Measurements from ENCODE around the gene STMND1. TPM values are rescaled to one million over a fixed set of nuclear protein-coding genes. Genes with fewer than 3 reads are reported as not detected.

The STMND1 gene
- total and polyA plus RNA-seq, 2 experiments from 2014 or later, result not detected

- Histone ChIP-seq H3K36me3 (no peaks in the 10 kb centered on the region), H3K4me1 (ENCODE audit: low read depth) (peaks cover 2% of the 10 kb centered on the region), H3K9me3 (ENCODE audit: low read depth) (no peaks in the 10 kb centered on the region), H3K4me3 (no peak overlapping the region), H3K27ac (no peak overlapping the region), H3K27me3 (no peaks in the 10 kb centered on the region)
- peak; percentile 51 for TF ChIP-seq CTCF (IDR thresholded peaks at IDR 0.05; ENCODE audit: low read depth, low read length)
- peak in 1 of 2 donors; percentile 29 for DNase-seq (ENCODE audit: low read depth in 1 of 2, low spot score in 1 of 2)
These were observed 10.7 kb upstream of the STMND1 start for GRCh38 chr6:17091122-17091521.

GRCh38 chr6:17093686-17094085 is 8.2 kb upstream of the STMND1 start:
- H3K4me1 ChIP-seq (ENCODE audit: low read depth), result peaks cover 9% of the 10 kb centered on the region
- no peaks in the 10 kb centered on the region for H3K27me3 ChIP-seq
- no peak for TF ChIP-seq CTCF (IDR thresholded peaks at IDR 0.05; ENCODE audit: low read depth, low read length)
- no peak overlapping the region for H3K4me3 ChIP-seq
- no peak overlapping the region for H3K27ac ChIP-seq
- peak in 1 of 2 donors; percentile 27 for DNase-seq (ENCODE audit: low read depth in 1 of 2, low spot score in 1 of 2)
- H3K9me3 ChIP-seq (ENCODE audit: low read depth), result no peaks in the 10 kb centered on the region
- no peaks in the 10 kb centered on the region for H3K36me3 ChIP-seq

- DNase-seq (ENCODE audit: low read depth in 1 of 2, low spot score in 1 of 2), result peak in 1 of 2 donors; percentile 50
- Histone ChIP-seq H3K27ac (no peak overlapping the region), H3K36me3 (no peaks in the 10 kb centered on the region), H3K9me3 (ENCODE audit: low read depth) (no peaks in the 10 kb centered on the region), H3K4me1 (ENCODE audit: low read depth) (peaks cover 9% of the 10 kb centered on the region), H3K4me3 (no peak overlapping the region), H3K27me3 (peaks cover 12% of the 10 kb centered on the region)
- TF ChIP-seq CTCF (IDR thresholded peaks at IDR 0.05; ENCODE audit: low read depth, low read length), result no peak
These were observed 5.8 kb upstream of the STMND1 start for GRCh38 chr6:17096096-17096495.

- Histone ChIP-seq H3K4me3 (no peak overlapping the region), H3K36me3 (no peaks in the 10 kb centered on the region), H3K27me3 (peaks cover 17% of the 10 kb centered on the region), H3K9me3 (ENCODE audit: low read depth) (no peaks in the 10 kb centered on the region), H3K4me1 (ENCODE audit: low read depth) (peaks cover 9% of the 10 kb centered on the region), H3K27ac (no peak overlapping the region)
- no peak for DNase-seq (ENCODE audit: low read depth in 1 of 2, low spot score in 1 of 2)
- no peak for TF ChIP-seq CTCF (IDR thresholded peaks at IDR 0.05; ENCODE audit: low read depth, low read length)
These were observed 5.2 kb upstream of the STMND1 start for GRCh38 chr6:17096652-17097051.

GRCh38 chr6:17097982-17098381 is 3.9 kb upstream of the STMND1 start:
- DNase-seq (ENCODE audit: low read depth in 1 of 2, low spot score in 1 of 2), result no peak
- Histone ChIP-seq H3K9me3 (ENCODE audit: low read depth) (no peaks in the 10 kb centered on the region), H3K27ac (peak overlapping the region; percentile 55), H3K36me3 (no peaks in the 10 kb centered on the region), H3K4me1 (ENCODE audit: low read depth) (peaks cover 13% of the 10 kb centered on the region), H3K27me3 (peaks cover 30% of the 10 kb centered on the region), H3K4me3 (no peak overlapping the region)
- TF ChIP-seq CTCF (IDR thresholded peaks at IDR 0.05; ENCODE audit: low read depth, low read length), result no peak

GRCh38 chr6:17098538-17098937 is 3.3 kb upstream of the STMND1 start:
- Histone ChIP-seq H3K4me3 (no peak overlapping the region), H3K4me1 (ENCODE audit: low read depth) (peaks cover 13% of the 10 kb centered on the region), H3K36me3 (no peaks in the 10 kb centered on the region), H3K27me3 (peaks cover 35% of the 10 kb centered on the region), H3K27ac (peak overlapping the region; percentile 55), H3K9me3 (ENCODE audit: low read depth) (no peaks in the 10 kb centered on the region)
- no peak for TF ChIP-seq CTCF (IDR thresholded peaks at IDR 0.05; ENCODE audit: low read depth, low read length)
- peak in 1 of 2 donors; percentile 56 for DNase-seq (ENCODE audit: low read depth in 1 of 2, low spot score in 1 of 2)

Data from cardiac muscle cell (in vitro differentiated cells and primary cell).